ENCODE measurements around the gene PDE6C.

- no peak for TF ChIP-seq POLR2A (IDR thresholded peaks at IDR 0.05; ENCODE audit: low read depth, low read length)
- no peak for TF ChIP-seq TAF1 (IDR thresholded peaks at IDR 0.05; ENCODE audit: borderline replicate concordance, low read depth, low read length)
- no peak for TF ChIP-seq POLR2AphosphoS5 (IDR thresholded peaks at IDR 0.05; ENCODE audit: low read depth, low read length)
These were observed 44.8 kb upstream of the PDE6C start for GRCh38 chr10:93567277-93568104.

All from GM12892 (cell line).